Testis (tissue), 3 donors: ENCODE measurements around the gene TRIAP1. TPM values are rescaled to one million over a fixed set of nuclear protein-coding genes. Genes with fewer than 3 reads are reported as not detected.

ENCODE experiments used
- DNase-seq: peaks from one replicate; pipeline ENCODE4 v3.0.0-alpha.2; 2019
- H3K27ac ChIP-seq, 2 donors: fragments of 200-600 bp; sonication (generic); one replicate each; pipeline ENCODE4 v1.5.1; 2019
- H3K27me3 ChIP-seq: fragments of 200-600 bp; sonication (generic); one replicate; pipeline ENCODE4 v1.5.1; 2019
- H3K36me3 ChIP-seq: fragments of 200-600 bp; sonication (generic); one replicate; pipeline ENCODE4 v1.5.1; 2017; ENCODE audit warnings: low read depth; ENCODE audit errors: missing control alignments
- H3K4me1 ChIP-seq: fragments of 200-600 bp; sonication (generic); one replicate; pipeline ENCODE4 v1.5.1; 2019
- H3K4me3 ChIP-seq, 2 donors: fragments of 200-600 bp; sonication (generic); one replicate each; pipeline ENCODE4 v1.5.1; 2017 to 2019
- H3K9me3 ChIP-seq: fragments of 200-600 bp; sonication (generic); one replicate; pipeline ENCODE4 v1.5.1; 2017
- CTCF ChIP-seq, 3 experiments: fragments of 450-650 bp in 2 of 3; fragments of 200-600 bp in 1 of 3; sonication (generic) in 1 of 3; IDR thresholded peaks; one replicate each; pipeline ENCODE4 v1.5.1; 2016 to 2019; ENCODE audit warnings: antibody characterized with exemption in 3 of 3, mild to moderate bottlenecking in 2 of 3, moderate library complexity in 1 of 3
- POLR2A ChIP-seq: fragments of 450-650 bp; IDR thresholded peaks from one replicate; pipeline ENCODE4 v1.6.1; 2017; ENCODE audit warnings: antibody characterized with exemption, mild to moderate bottlenecking, moderate library complexity
- WGBS, 2 donors: methylation state at CpG; one replicate each; pipeline ENCODE4 v1.1.5; 2018; 5-methylcytosine and 5-hydroxymethylcytosine counted together
- intact Hi-C: fragments of 100-400 bp; cut with DNase I; formaldehyde crosslinking; loops from one replicate; pipeline ENCODE4 v1.15.1; 2023; ENCODE audit warnings: low total_unique reads
- polyA plus RNA-seq: library from polyadenylated mRNA; stranded (reverse); fragments of 350-450 nt; fragmentation: Illumina TruSeq; extraction: RNeasy Lipid Tissue Mini Kit (QIAGEN cat#74804); gene quantifications from one replicate; pipeline ENCODE4 v1.2.3, GENCODE V29; 2014; ENCODE audit warnings: low read depth, low replicate concordance; ENCODE audit not compliant: insufficient read depth
- total RNA-seq, 2 donors: library from RNA; depleted of rRNA; stranded (reverse); fragments of >200 nt; gene quantifications; one replicate each; pipeline ENCODE4 v1.2.3, GENCODE V29; 2016

TRIAP1 gene
- total and polyA plus RNA-seq, 3 donors from 2014 or later = 13.9 to 20.0 (median 15.7) TPM

GRCh38 chr12:120483621-120484020 lies 37.4 kb upstream of the TRIAP1 start:
- H3K36me3 ChIP-seq = no peaks in the 10 kb centered on the region
- no peak overlapping the region for H3K27ac ChIP-seq
- no peak for TF ChIP-seq POLR2A
- TF ChIP-seq CTCF (IDR thresholded peaks at IDR 0.05) = no peak
- 40 to 50% methylated on average over 1 of the region's 1 CpG for WGBS, 2 donors
- no peaks in the 10 kb centered on the region for H3K27me3 ChIP-seq
- intact Hi-C loops = no loop called here
- peaks cover 19% of the 10 kb centered on the region for H3K4me1 ChIP-seq
- no peak for DNase-seq
- no peak overlapping the region for H3K4me3 ChIP-seq
- no peaks in the 10 kb centered on the region for H3K9me3 ChIP-seq

DNA sequence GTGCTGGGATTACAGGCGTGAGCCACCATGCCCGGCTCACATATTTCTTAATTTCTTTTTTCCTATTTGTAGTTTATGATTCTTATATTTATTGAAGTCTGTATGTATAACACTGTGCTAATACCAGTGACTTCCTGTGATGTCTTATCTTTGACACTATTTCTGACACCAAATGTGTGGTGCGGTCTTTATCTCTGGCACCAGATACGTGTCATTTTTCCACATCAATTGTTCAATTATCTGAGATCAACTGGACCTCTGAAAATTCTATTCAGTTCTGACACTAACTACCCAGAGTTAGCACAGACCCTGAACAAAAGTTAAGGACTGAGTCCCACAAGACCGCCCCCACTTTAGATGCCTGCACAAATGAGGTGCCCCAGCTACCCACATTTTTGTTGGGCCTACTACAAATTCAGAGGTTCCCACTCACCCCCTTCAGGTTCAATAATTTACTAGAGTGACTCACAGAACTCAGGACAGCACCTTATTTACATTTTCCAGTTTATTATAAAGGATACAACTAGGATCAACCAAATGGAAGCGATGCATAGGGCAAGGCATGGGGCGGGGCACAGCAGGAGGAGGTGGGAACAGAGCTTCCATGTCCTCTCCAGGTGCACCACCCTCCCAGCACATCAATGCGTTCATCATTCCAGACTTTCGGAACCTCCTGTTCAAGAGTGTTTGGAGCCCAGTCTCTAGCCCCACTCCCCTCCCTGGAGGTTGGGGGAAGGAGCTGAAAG lies 35.0 kb upstream of the TRIAP1 start:
- H3K4me1 ChIP-seq = peaks cover 7% of the 10 kb centered on the region
- intact Hi-C loops = no loop called here
- H3K27ac ChIP-seq = no peak overlapping the region
- 92 to 95% methylated on average over 9 of the region's 9 CpGs for WGBS, 2 donors
- no peaks in the 10 kb centered on the region for H3K9me3 ChIP-seq
- H3K27me3 ChIP-seq = no peaks in the 10 kb centered on the region
- DNase-seq = no peak
- H3K4me3 ChIP-seq = no peak overlapping the region
- no peaks in the 10 kb centered on the region for H3K36me3 ChIP-seq
- TF ChIP-seq CTCF (IDR thresholded peaks at IDR 0.05) (no peak), POLR2A (no peak)

DNA sequence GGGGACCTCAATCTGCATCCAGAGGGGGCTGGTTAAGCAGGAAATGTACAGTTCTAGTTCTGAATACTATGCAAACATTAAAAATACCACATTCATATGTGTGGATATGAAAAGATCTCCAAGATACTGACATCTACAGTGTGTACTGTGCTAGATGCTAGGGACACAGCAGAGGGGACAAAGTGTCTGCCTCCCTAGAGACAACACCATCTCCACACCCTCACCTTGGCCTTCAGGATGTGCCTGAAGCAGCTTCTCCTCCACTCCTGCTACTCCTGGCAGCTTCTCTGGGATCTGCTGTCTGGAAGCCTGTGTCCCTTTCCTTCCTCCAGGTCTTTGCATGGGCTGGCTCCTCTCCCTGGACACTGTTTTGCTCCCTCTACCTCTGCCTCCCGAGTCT lies 34.0 kb upstream of the TRIAP1 start:
- Histone ChIP-seq H3K4me3 (no peak overlapping the region), H3K4me1 (peaks cover 9% of the 10 kb centered on the region), H3K27ac (no peak overlapping the region), H3K9me3 (no peaks in the 10 kb centered on the region), H3K36me3 (no peaks in the 10 kb centered on the region), H3K27me3 (no peaks in the 10 kb centered on the region)
- intact Hi-C loops = no loop called here
- DNase-seq = no peak
- no peak for TF ChIP-seq CTCF (IDR thresholded peaks at IDR 0.05)
- no peak for TF ChIP-seq POLR2A
- 27 to 47% methylated on average over 1 of the region's 1 CpG for WGBS, 2 donors

GRCh38 chr12:120479458-120479857 lies 33.3 kb upstream of the TRIAP1 start:
- no peak for DNase-seq
- Histone ChIP-seq H3K27me3 (no peaks in the 10 kb centered on the region), H3K4me1 (peaks cover 14% of the 10 kb centered on the region), H3K4me3 (no peak overlapping the region), H3K36me3 (no peaks in the 10 kb centered on the region), H3K27ac (no peak overlapping the region), H3K9me3 (no peaks in the 10 kb centered on the region)
- intact Hi-C loops = no loop called here
- 62 to 78% methylated on average over 1 of the region's 1 CpG for WGBS, 2 donors
- TF ChIP-seq POLR2A (no peak), CTCF (IDR thresholded peaks at IDR 0.05) (no peak)

DNA sequence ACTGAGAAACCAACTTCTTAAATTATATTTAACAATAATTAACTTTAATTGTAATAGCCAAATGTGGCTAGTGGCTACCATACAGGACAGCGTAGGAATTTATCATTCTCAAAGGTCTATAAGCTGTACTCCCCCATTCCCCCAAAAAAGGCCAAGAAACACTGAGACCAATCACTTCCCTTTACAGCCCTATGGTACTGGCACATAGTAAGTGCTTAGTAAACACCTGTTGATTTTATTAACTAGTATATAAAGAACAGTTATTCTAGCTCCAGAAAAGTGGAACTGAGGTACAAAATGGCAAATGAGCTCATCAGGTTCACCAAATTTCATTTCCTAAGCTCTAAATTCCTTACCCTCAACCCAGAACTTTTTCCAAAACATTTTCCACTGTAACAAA lies 29.5 kb upstream of the TRIAP1 start:
- Histone ChIP-seq H3K36me3 (no peaks in the 10 kb centered on the region), H3K27ac (no peak overlapping the region), H3K4me1 (peaks cover 14% of the 10 kb centered on the region), H3K27me3 (no peaks in the 10 kb centered on the region), H3K4me3 (no peak overlapping the region), H3K9me3 (no peaks in the 10 kb centered on the region)
- no peak for TF ChIP-seq CTCF (IDR thresholded peaks at IDR 0.05)
- no peak for TF ChIP-seq POLR2A
- no peak for DNase-seq
- WGBS, 2 donors = 56 to 70% methylated on average over 1 of the region's 1 CpG
- intact Hi-C loops = no loop called here
